Measurements from ENCODE around the gene SAMD4B. TPM values are rescaled to one million over a fixed set of nuclear protein-coding genes. Genes with fewer than 3 reads are reported as not detected.
"Not testable (repeated sequence)": the region's sequence is repeated elsewhere in the genome, so short reads cannot be mapped to it uniquely, and the experiment has no call there.

SAMD4B gene
- polyA plus RNA-seq, 6 donors from 2014 or later: 6.2 to 20.5 (median 9.7) TPM

DNA sequence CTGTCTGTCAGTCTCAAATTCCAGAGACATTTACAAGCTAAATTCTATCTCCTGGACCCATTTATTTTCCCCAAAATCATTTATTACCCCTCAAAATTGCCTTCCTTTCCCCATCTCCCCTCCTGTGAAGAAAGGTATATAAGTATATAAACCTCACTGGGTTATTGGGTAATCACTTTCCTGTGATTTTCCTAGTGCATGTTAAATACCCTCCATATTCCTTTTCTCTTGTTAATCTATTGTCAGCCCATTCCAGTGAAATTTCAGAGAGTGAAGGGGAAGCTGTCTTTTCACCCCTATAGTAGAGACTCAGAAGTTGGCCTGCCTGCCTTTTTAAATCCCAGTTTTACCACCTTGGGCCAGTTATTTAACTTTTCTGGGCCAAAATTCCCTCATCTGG, 36.1 kb upstream of the SAMD4B start:
- ATAC-seq (ENCODE audit: low read depth in 2 of 2) (no peak), DNase-seq (no peak)
- H3K9me3 Mint-ChIP-seq: peaks cover 0 to 2% (median 0%) of the 10 kb centered on the region in 7 donors
- peaks cover 0 to 8% (median 0%) of the 10 kb centered on the region in 3 donors for H3K27me3 Mint-ChIP-seq
- H3K4me1 Mint-ChIP-seq: peaks cover 4 to 18% (median 14%) of the 10 kb centered on the region in 3 donors
- H3K36me3 Mint-ChIP-seq: peaks cover 0 to 11% of the 10 kb centered on the region in 2 donors
- H3K4me3 Mint-ChIP-seq: no peak overlapping the region
- H3K27ac Mint-ChIP-seq: no peak overlapping the region

DNA sequence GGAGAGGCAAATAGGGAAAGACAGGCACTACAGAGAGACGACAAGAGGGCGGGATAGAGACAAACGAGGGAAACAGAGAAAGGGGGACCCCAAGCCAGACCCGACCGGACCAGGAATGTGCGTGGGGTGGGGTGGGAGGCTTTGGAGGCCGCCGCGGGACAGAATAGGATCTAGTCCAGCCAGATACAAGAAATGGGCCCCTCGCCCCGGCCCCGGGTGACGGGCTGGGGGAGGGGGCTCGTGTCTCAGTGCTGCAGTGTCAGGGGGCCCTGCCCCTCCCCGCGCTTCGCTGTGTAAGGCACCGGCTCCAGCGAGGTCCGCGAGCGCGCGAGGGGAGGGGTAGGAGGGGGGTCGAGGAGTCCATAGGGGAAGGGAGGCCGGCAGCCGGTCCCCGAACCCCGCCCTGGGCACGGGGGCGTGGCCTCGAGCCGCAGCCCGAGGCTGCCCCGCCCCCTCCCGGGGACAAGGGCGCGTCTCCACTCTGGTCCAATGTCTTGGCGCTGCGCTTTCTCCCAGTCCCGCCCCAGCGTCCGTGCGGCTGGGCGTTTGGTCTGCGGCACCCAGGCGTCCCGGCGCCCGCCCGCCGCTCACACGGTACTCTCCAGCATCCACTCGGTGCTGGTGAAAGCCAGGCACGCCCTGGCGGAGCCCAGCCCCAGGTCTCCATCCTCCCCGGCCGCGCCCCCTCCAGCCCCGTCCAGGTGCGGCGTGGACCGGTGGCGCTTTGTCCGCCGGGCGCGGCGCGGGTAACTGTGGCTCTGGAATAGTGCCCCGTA, 35.0 kb upstream of the SAMD4B start:
- Mint-ChIP-seq H3K4me1 (peaks cover 4 to 18% (median 15%) of the 10 kb centered on the region in 3 donors), H3K27me3 (peaks cover 0 to 8% (median 0%) of the 10 kb centered on the region in 3 donors), H3K27ac (peak overlapping the region in 1 of 6 donors; percentile 85), H3K36me3 (peaks cover 0 to 19% of the 10 kb centered on the region in 2 donors), H3K4me3 (no peak overlapping the region), H3K9me3 (peaks cover 0 to 2% (median 0%) of the 10 kb centered on the region in 7 donors)
- ATAC-seq (ENCODE audit: low read depth in 2 of 2) (no peak), DNase-seq (no peak)

DNA sequence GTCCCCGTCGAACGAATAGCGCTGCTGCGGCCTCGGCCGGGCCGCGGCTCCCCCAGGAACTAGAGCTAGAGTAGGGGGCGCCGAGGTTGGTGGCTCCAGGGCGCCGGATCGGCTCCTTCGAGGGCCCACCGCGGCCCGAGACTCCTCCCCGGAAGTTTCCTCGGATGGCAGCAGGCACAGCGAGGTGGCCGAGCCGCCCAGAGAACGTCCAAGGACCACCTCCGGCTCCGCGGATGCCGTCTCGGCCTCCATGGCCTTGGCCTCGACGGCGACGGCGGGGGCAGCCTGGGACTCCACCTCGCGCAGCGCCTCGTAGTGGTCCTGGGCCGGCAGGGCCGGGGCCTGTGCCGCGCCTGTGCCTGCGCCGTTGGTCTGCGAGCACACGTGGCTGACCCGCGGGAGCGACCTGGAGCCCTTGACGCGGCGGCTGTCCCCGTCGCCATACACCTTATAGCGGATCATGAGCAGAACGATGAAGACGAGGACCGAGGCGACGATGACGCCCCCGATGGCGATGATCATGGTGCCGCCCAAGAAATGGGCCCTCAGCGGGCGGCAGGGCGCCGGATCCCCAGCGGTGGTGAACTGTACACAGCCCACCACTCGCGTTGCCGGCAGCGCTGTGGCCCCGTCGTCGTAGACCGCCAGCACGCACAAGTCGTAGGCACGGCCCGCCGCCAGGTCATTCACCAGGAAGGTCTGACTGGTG, 34.2 kb upstream of the SAMD4B start:
- DNase-seq (no peak), ATAC-seq (ENCODE audit: low read depth in 2 of 2) (no peak)
- H3K36me3 Mint-ChIP-seq: peaks cover 0 to 24% of the 10 kb centered on the region in 2 donors
- H3K27me3 Mint-ChIP-seq: peaks cover 0 to 8% (median 0%) of the 10 kb centered on the region in 3 donors
- H3K27ac Mint-ChIP-seq: no peak overlapping the region
- H3K4me3 Mint-ChIP-seq: no peak overlapping the region
- H3K9me3 Mint-ChIP-seq: peaks cover 0 to 2% (median 0%) of the 10 kb centered on the region in 7 donors
- H3K4me1 Mint-ChIP-seq: peaks cover 4 to 18% (median 15%) of the 10 kb centered on the region in 3 donors

DNA sequence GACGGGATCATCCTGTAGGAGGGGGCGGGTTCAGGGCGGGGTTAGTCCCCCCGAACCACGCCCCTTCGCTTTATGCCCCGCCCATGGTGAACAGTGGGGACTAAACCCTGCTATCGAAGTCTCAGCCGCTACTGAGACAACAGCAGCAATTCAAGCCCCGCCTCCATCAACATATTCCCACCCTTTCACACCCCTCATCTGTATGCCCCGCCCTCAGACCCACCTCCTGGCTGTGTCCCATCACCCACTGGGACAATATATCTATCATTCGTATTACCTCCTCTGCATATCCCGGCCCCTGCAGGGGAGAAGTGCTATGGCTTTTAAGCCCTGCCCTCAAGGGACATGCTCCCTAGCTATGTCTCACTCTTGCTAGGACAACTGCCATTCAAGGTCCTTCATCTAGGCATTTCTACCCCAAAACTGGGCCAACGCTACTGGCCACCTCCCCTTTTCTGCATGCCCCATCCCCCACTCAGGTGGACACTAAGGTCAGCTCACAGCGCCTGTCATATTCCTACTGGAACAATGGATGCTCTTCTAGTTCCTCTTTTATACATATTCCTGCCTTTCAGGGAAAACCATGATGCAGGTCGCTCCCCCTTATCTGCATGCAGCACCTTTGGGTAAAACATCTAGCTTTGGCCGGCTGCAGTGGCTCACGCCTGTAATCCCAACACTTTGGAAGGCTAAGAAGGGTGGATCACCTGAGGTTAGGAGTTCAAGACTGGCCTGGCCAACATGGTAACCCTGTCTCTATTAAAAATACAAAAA, 33.5 kb upstream of the SAMD4B start:
- Mint-ChIP-seq H3K9me3 (peaks cover 0 to 2% (median 0%) of the 10 kb centered on the region in 7 donors), H3K27ac (no peak overlapping the region), H3K36me3 (peaks cover 0 to 32% of the 10 kb centered on the region in 2 donors), H3K27me3 (peaks cover 0 to 8% (median 0%) of the 10 kb centered on the region in 3 donors), H3K4me3 (no peak overlapping the region), H3K4me1 (peaks cover 4 to 21% (median 15%) of the 10 kb centered on the region in 3 donors)
- ATAC-seq (ENCODE audit: low read depth in 2 of 2): no peak
- DNase-seq: no peak

DNA sequence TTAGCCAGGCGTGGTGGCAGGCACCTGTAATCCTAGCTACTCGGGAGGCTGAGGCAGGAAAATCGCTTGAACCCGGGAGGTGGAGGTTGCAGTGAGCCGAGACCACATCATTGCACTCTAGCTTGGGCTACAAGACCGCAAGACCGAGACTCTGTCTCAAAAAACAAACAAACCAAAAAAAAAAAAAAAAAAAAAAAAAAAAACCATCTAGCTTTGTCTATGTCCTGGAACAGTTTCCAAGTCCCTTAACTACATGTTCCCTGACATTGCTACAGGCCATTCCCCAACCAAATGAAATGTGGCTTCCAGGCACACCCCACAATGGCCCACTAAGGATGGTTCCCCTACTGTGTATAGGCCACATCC, 32.9 kb upstream of the SAMD4B start:
- ATAC-seq (ENCODE audit: low read depth in 2 of 2); H3K4me3 Mint-ChIP-seq; DNase-seq; H3K9me3 Mint-ChIP-seq; H3K27ac Mint-ChIP-seq; H3K27me3 Mint-ChIP-seq: not testable (repeated sequence)
- peaks cover 0 to 34% of the 10 kb centered on the region in 2 donors for H3K36me3 Mint-ChIP-seq
- H3K4me1 Mint-ChIP-seq: peaks cover 4 to 21% (median 15%) of the 10 kb centered on the region in 3 donors

DNA sequence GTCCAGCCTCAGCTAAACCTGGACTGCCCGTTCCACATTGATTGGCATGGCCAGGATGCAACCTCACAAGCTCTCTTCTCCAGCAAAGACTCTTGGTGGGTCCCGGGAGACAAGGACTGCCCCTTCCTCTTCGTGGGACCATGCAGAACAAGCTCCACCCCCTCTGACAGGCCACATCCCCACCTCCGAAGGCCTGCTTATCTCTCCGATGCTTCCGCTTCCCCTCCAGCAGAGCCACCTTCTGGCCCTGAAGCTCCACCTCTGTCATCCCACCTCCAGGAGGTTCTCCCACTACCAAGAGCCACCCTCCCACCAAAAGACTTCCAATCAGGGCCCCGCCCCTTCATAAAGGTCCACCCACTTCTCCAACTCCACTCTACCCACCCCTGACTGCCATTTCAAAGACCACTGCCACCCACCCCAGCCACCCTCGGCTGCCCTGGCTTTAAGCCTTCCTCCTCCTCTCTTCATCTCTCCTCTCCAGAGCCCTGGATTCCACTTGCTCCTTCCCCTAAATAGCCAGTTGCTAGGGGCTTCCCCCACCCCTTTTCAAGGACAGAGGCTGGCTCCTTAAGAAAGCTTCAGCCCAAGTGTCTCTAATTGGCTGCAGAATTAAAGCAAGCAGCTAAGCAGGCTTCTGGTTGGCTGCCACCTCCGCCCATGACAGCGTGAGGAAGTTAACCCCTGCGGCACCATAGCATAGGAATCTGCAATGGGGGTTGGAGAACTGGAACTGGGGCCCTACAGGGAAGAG, 31.5 kb upstream of the SAMD4B start:
- Mint-ChIP-seq H3K9me3 (peaks cover 0 to 2% (median 0%) of the 10 kb centered on the region in 7 donors), H3K4me3 (peak overlapping the region in 1 of 8 donors; percentile 66), H3K27ac (peak overlapping the region in 1 of 6 donors; percentile 90), H3K4me1 (peaks cover 4 to 21% (median 10%) of the 10 kb centered on the region in 3 donors), H3K27me3 (no peaks in the 10 kb centered on the region), H3K36me3 (peaks cover 0 to 34% of the 10 kb centered on the region in 2 donors)
- no peak for DNase-seq
- ATAC-seq (ENCODE audit: low read depth in 2 of 2): no peak

DNA sequence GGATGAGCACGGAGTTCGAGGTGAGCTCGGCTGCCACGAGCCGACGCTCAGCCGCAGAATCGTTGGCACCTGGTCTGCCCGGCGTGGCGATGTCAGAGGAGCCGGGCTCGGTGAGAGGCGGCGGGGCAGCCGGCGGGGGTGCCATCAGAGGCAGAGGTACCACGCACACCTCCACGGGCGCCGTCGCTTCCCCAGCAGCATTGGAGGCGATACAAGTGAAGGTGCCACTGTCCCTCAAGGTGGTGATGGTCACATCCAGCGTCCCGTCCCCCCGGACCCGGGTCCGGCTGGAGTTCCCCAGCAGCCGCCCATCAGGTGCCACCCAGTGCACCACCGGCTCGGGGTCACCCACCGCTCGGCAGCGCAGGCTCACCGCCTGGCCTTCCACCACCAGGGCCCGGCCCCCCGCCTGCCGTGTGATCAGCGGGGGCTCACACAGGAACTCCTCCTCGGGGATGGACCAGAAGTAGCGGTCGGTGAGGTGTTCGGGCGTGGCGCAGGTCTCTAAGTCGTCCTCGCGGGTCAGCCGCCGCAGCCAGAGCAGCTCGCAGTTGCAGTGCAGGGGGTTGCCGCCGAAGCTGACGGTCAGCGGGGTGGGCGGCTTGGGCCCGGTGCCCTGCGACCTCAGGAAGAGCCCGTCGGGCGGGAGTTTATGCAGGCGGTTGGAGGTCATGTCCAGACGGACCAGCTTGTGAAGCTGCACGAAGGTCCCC, 28.0 kb upstream of the SAMD4B start:
- ATAC-seq (ENCODE audit: low read depth in 2 of 2) (no peak), DNase-seq (no peak)
- peaks cover 0 to 26% of the 10 kb centered on the region in 2 donors for H3K36me3 Mint-ChIP-seq
- H3K27ac Mint-ChIP-seq: no peak overlapping the region
- H3K4me1 Mint-ChIP-seq: peaks cover 5 to 18% (median 16%) of the 10 kb centered on the region in 3 donors
- no peaks in the 10 kb centered on the region for H3K9me3 Mint-ChIP-seq
- no peak overlapping the region for H3K4me3 Mint-ChIP-seq
- H3K27me3 Mint-ChIP-seq: no peaks in the 10 kb centered on the region

DNA sequence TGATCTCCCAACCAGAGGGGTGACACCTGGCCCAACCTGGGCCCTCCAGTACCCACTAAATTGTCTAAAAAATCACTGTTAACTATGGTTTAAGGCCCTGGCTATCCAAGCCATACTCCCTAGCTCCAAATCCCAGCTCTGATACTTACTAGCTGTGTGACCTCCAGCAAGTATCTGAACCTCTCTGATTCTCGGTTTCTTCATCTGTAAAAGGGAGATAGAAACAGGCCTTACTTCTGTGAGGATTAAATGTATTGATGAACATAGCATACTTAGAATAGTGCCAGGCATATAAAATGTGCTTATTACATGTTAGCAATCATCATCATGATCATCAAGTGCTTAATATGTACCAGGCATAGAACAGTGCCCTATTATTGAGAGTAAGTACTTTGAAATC, 26.3 kb upstream of the SAMD4B start:
- Mint-ChIP-seq H3K9me3 (no peaks in the 10 kb centered on the region), H3K36me3 (peaks cover 0 to 25% of the 10 kb centered on the region in 2 donors), H3K27me3 (no peaks in the 10 kb centered on the region), H3K27ac (peak overlapping the region in 1 of 6 donors; percentile 10), H3K4me3 (no peak overlapping the region), H3K4me1 (peaks cover 13 to 17% (median 15%) of the 10 kb centered on the region in 3 donors)
- DNase-seq (no peak), ATAC-seq (ENCODE audit: low read depth in 2 of 2) (no peak)

DNA sequence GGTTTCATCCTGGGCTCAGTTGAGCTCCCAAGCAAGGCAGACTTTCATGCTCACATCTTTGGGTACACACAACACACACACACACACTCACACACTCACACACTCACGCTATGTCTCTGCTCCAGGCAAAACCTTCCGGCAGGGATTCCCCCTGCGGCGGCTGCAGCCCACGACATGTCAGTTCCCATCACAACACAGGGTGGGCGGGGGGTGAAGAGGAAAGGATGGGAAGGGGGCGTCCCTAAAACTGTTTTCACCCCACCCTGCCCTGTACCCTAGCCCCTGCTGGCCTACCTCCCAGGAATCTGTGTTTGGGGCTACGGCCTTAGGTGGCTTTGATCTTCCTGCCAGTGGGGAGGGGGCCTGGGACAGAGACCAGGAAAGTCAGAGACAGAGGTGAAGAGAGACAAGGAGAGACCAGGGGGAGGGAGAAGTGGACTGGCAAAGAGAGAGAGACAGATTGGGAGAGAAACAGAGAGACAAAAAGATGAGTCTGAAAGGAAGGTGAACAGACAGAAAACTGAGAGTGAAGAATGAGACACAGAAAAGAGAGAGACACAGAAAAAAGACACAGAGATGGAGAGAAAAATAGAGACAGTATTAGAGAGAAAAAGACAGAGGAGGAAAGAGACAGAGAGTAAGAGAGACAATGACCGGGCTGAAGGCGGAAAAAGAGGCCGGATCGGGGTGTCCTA, 25.4 kb upstream of the SAMD4B start:
- Mint-ChIP-seq H3K27me3 (no peaks in the 10 kb centered on the region), H3K27ac (peak overlapping the region in 1 of 6 donors; percentile 49)

DNA sequence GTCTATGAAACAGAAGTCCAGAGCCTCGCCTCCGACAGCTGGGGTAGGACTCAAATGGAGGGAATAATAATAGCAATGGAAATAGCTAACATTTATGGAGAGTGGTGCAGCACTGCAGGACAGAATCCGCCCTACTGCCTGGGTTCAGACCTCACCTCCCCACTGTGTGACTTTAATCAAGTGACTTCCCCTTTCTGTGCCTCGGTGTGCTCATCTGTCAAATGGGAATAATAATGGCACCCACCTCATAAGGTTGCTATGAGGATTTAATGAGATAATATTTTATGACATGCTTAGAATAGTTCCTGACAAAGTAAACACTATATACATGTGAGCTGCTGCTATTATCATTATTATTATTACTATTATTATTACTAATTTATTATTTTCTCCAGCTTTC, 24.7 kb upstream of the SAMD4B start:
- peak overlapping the region in 2 of 8 donors; percentile 27 to 67 for H3K4me3 Mint-ChIP-seq

More for the DNA sequence above, 25.4 kb upstream of the SAMD4B start:
- H3K4me3 Mint-ChIP-seq: peak overlapping the region in 1 of 8 donors; percentile 29
- H3K36me3 Mint-ChIP-seq: peaks cover 0 to 16% of the 10 kb centered on the region in 2 donors
- peaks cover 0 to 2% (median 0%) of the 10 kb centered on the region in 7 donors for H3K9me3 Mint-ChIP-seq
- DNase-seq: no peak
- H3K4me1 Mint-ChIP-seq: peaks cover 20 to 24% (median 22%) of the 10 kb centered on the region in 3 donors
- ATAC-seq (ENCODE audit: low read depth in 2 of 2): no peak

DNA sequence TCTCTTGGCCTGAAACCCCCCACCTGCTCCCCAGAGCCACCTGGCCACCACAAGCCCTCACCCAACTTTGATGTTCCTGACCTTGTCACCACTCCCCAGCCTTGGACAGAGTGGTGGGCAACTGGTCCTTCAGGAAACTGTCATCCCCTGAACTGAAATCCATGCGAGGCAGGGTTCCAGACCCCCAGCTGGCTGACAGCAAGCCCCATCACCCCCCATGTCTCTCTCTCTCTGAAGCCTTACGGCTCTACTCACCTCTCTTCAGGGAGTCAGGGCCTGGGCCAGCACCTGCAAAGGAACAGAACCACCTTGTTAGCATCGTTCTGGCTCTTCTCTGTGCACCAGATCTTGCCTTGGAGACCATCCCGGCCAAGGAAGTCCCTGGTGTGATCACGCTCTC, 24.1 kb upstream of the SAMD4B start:
- Mint-ChIP-seq H3K9me3 (peaks cover 0 to 2% (median 0%) of the 10 kb centered on the region in 7 donors), H3K27ac (peak overlapping the region in 1 of 6 donors; percentile 88), H3K36me3 (peaks cover 0 to 8% of the 10 kb centered on the region in 2 donors), H3K4me1 (peaks cover 27 to 32% (median 29%) of the 10 kb centered on the region in 3 donors), H3K4me3 (peak overlapping the region in 2 of 8 donors; percentile 6 to 67), H3K27me3 (no peaks in the 10 kb centered on the region)
- DNase-seq (no peak), ATAC-seq (ENCODE audit: low read depth in 2 of 2) (no peak)

More for the DNA sequence above, 24.7 kb upstream of the SAMD4B start:
- no peak for ATAC-seq (ENCODE audit: low read depth in 2 of 2)
- no peaks in the 10 kb centered on the region for H3K27me3 Mint-ChIP-seq
- no peak for DNase-seq
- no peak overlapping the region for H3K27ac Mint-ChIP-seq
- H3K4me1 Mint-ChIP-seq: peaks cover 24 to 26% (median 24%) of the 10 kb centered on the region in 3 donors
- peaks cover 0 to 14% of the 10 kb centered on the region in 2 donors for H3K36me3 Mint-ChIP-seq
- H3K9me3 Mint-ChIP-seq: peaks cover 0 to 2% (median 0%) of the 10 kb centered on the region in 7 donors
